Measurements from ENCODE around the gene NUP210.
"Not testable (repeated sequence)": the region's sequence is repeated elsewhere in the genome, so short reads cannot be mapped to it uniquely, and the experiment has no call there.

Gene NUP210

DNA sequence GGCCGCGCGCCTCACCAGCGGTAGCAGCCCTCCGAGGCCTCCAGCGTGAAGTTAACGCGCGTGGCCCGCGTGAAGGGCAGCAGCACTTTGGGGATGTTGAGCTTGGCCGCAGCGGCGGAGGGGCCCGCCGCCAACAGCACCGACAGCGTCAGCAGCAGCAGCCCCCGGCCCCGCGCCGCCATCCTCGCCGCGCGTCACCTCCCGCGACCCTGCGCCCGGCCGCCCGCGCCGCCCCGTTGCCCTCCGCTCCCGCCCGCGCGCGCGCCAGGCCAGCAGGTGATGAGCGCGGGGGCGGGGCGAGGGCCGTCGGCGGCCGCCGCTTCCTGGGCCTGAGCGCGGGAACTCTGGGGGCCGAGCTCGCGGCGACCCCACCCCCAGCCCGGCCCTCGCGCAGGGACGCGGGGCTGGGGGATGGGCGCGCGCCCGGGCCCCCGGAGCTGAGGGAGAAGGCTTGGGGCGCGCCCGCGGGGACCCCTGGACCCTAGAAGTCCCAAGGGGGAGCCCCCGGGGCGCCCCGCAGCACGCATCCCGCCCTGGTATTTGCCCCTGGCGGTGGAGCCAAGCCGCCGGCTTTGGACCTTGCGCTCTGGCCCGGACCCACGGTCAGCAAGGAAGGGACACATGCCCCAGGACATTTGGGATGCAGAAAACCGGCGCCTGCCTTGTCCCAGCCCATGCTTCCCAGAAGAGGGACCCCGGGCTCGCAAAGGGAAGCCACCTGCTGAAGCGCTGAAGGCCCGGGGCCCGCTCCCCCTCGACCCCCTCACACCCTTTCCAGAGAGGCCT, at the start of gene NUP210:
Gene NUP210, minus strand, starts transcription at position 278 of the 786 bp plus-strand sequence. Its CDS starts 96 bp downstream, at position 182.
- peak; percentile 35 to 71 for DNase-seq

DNA sequence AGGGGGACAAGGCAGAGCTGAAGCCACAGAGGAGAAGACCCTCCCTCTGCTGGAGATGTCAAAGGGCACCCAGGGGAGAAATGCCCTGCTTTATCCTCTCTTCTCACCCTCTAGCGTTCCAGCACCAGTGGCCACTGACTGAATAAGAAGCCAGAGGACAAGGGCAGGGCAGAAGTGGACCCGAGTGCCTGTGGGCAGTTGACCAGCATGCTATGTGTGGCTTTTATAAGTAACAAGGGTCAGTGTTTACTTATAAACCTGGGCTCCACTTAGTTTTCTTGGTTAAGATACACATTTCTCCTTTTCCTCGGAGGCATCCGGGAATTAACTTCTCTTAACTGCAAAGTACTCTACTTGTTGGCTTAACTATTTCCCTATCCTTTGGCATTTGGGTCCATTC, 46.7 kb upstream of the NUP210 start:
- DNase-seq: no peak

DNA sequence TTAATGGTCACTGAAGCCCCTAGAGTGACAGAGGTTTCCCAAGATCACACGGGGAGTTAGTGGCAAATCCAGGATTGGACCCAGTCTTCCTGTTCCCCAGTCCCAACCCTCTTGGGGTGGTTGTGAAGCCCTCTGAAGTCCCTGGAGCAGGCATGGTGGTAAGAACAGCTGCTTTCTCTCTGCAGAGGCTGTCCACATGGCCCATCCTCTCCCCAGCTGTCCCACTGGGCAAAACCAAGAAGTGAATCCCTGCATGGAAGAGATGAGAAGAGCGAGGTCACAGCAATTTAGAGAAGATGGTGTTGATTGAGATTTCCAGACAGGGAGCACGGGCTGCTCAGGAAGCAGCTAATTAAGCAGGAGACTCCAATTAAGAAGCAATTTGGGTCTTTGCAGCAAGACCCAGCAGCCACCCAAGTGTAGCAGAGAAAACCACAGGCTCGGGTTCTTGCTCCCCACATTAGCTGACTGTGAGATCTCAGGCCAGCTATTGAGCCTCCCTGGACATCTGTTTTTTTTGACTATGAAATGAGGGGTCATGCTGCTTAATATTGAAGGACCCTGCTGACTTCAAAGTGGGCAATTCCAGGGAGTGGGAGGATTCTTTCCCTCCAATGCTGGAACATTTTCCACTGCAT, 45.2 kb upstream of the NUP210 start:
- DNase-seq: no peak

DNA sequence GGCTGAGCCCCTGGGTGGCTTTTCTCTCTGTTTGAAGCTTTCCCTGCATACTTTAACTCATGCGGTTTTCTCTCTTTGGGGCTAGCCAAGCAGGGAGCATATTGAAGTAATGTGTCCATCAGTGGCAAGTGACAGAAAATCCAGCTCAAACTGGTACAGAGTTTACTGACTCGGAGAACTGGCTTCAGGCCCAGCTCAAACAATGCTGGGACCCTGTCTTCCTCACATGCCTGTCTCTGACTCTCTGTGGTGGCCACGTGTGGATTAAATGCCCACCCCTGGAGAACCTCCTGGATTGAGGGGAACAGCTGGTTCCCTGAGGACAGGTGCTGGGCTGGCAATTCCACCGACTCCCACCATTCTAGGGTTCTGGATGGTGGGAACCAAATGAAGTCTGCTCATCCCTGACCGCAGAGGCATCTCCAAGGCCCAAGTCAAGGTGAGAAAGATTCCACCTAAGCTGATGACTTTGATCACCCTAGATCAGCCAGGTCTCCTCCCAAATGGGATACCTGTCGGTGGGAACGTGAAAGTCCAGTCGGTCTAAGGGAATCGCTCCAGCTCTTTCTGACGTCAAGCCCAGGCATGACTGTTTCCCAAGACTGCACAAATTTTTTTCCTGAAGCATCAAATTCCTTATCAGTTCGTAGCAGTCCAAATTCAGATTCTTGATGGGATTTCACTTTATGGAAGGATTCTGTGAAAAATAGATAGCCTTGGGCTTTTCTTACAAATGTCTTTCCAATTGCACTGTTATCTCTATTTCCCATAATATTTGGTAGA, 43.7 kb upstream of the NUP210 start:
- no peak for DNase-seq

DNA sequence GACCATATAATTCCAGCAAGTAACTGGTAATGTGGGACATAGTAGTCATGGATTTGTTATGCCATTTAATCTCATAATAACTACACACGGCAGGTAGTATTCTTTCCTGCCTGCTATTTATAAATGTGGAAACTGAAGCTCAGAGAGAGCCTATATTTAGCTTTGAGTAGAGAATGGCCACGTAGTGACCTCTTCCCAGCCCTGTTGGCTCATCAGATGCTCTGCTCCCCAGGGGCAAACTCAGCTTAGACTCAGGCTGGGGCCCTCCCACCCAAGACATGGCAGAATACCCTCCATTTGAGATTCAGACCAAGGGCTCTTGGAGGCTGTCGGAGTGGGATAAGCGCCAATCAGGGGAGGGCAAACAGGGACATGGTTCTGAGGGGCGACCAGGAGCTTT, 42.7 kb upstream of the NUP210 start:
- DNase-seq: no peak

DNA sequence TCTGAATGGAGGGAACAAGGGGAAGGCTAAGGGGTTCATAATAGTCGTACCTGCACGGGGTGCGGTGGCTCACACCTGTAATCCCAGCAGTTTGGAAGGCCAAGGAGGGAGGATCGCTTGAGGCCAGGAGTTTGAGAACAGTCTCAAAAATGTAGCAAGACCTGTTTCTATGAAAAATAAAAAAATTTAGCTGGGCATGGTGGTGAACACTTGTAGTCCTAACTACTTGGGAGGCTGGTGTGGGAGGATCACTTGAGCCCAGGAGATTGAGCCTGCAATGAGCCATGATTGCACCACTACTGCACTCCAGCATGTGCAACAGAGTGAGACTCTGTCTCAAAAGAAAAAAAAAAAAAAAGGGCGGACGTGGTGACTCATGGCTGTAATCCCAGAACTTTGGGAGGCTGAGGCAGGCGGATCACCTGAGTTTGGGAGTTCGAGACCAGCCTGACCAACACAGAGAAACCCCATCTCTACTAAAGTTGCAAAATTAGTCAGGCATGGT, 42.1 kb upstream of the NUP210 start:
- no peak for DNase-seq

DNA sequence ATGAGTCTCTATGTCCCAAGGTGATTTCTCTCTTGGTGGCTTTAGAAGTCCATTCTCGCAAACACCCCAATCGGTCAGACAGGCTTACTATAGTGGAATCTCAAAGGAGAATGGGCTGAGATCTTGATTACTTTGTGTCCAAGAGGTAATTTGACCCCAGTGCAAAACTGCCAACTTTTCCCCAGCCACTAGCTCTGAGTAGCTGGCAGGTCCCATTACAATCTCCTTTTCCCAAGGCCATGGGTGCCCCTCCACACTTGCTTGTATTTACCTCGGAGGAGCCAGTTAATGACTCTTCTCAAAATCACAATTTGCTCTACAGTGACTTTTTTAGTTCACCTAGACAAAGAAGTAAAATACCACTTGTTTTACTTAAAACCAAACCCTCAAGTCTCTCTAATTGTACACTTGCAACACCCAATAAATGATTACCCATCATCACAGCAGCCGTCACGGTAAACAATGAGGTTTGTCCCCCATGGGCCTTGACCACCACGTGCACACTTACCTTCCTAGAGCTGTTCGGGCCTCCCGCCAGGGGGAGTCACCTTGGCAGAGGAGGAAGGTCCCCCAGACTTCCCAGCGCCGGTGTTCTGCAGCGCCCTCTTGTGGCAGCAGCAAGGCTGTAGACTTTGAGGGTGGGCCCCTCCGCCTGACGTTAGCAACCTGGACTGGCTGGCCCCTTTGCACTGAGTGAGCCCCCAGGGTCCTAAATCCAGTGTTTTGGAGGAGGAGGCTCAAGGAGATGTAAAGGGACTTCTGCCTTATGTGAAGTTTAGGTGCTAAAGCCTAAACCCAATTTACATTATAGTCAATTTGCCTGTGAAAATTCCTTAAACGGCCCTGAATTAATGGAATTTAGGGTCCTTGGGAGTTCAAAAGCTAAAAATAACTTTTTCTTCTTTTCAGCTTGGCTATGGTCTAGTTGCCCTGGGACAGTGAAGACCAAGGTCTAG, 41.3 kb upstream of the NUP210 start:
- peak; percentile 53 to 64 for DNase-seq

DNA sequence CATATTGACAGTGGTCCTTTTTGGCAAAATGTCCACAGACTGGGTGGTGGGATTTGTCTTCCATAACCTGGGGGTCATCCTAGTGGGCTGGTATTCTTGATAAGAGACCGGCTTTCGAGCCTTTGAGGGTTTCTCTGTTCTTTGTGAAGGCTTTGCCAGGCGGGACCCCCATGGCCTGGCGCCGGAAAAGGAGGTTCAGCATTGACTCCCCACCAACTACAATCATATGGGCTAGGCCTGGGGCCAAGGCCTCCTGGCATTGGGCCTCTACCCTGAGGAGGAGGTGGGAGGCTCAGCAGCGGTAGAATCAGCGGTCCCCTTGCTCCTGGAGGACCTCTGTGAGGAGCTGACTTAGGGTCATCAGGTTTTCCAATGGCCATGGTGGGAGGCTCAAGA, 40.2 kb upstream of the NUP210 start:
- DNase-seq: no peak

DNA sequence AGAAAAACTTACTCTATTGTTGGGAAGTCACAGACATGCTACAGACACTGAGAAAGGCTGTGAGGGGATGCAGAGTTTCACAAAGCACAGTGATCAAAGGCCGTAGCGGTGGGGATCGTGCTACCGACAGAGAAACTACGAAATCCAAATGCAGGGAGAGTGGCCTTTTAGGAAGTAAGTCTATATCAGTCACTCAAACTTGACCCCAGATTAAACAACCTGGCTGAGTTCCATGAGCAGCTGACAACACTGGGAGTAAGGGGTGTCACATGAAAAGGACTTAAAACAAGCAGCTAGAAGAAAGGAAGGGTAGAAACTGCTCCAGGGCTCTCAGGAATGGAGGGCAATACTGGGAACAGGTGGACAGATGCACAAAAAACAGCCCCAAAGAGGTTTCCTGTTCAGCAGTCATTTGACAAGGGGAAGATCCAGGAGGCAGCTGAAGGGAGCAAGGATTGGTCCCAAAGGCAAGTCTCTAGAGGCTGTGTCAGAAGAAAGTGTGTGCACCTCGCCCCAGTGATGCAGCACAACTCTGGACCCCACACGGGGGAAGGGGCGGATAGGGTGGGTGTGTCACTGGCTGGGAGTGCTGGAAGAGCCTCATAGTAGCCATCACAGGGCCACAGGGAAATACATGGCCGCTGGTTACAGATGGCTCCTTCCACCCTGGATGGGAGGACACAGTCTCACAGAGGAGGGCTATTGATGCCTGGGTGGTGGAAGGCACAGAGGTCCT, 39.7 kb upstream of the NUP210 start:
- no peak for DNase-seq

DNA sequence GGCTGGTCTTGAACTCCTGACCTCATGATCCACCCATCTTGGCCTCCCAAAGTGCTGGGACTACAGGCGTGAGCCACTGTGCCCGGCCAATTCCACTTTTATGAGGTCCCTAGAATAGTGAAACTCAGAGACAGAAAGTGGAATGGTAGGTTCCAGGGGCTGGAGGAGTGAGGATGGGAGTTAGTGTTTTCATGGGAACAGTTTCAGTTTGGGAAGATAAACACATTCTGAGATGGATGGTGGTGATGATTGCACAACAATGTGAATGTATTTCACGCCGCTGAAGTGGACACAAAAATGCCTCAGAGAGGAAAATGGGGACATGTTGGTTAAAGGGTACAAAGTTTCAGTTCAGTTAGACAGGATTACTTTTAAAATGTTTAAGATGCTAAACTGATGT, 37.5 kb upstream of the NUP210 start:
- DNase-seq: no peak

DNA sequence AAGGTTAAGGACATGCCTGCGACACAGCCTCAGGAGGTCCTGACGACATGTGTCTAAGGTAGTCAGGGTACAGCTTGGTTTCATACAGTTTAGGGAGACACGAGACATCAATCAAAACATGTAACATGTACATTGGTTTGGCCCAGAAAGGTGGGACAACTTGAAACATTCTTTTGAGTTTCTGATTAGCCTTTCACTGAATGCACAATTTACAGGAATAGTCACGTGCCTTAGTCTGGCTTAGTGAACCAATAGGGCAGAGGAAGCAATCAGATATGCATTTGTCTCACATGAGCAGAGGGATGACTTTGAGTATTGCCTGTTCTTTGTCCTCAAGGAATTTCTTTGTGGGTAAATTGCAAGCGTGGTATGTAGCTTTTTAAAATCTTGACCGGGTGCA, 35.5 kb upstream of the NUP210 start:
- no peak for DNase-seq

DNA sequence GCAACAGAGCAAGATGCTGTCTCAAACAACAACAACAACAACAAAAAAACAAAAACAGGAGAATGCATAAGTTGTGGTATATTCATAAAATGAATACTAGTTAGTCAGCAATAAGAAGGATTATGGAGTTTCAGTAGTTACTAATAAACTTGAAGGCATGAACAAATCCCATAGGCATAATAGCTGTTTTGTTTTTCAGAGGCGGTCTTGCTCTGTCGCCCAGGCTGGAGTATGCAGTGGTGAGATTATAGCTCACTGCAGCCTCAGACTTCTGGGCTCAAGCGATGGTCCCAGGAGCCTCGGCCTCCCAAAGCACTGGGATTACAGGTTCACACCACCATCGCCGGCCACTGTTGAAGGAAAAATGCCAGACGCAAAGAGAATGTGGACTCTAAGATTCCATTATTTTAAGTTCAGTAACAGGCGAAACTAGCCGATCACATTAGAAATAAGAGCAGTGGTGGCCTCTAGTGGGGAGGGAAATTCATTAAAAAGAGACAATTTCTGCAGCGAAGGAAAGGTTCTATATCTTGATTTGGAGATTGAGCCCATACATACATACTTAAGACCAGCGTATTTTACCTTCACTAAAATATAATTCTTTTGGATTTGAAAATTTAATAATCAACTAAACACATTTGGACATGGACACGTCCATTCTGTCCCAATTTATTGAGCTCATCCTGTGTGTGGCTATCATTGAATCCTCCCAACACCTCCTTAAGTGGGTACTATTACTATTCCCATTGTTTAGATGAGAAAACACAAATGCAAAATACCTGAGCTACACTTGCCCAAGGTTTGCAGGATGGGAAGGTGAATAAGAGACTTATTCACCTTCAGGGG, 32.6 kb upstream of the NUP210 start:
- DNase-seq: peak; percentile 8 to 25

DNA sequence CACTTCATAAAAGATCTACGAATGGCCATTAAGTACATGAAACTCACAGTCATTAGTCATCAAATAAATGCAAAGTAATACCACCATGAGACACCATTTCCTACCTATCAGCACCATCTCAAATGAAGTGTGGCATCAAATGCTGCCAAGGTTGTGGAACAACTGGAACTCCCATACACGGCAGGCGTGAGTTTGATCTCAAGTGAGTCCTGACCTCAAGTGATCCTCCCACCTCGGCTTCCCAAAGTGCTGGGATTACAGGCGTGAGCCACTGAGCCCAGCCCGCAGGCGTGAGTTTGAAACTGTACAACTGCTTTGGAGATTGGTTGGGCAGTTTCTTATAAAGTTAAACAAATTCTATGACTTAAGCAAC, 31.2 kb upstream of the NUP210 start:
- peak; percentile 10 to 44 for DNase-seq

DNA sequence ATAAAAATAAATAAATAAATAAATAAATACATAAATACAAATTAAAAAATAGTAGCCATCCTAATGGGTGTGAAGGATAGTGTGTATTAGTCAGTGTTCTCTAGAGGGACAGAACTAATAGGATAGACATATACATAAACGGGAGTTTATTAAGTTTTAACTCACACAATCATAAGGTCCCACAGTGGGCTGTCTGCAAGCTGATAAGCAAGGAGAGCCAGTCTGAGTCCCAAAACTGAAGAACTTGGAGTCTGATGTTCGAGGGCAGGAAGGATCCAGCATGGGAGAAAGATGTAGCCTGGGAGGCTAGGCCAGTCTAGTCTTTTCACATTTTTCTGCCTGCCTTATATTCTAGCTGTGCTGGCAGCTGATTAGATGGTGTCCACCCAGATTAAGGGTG, 22.8 kb upstream of the NUP210 start:
- not testable (repeated sequence) for DNase-seq

DNA sequence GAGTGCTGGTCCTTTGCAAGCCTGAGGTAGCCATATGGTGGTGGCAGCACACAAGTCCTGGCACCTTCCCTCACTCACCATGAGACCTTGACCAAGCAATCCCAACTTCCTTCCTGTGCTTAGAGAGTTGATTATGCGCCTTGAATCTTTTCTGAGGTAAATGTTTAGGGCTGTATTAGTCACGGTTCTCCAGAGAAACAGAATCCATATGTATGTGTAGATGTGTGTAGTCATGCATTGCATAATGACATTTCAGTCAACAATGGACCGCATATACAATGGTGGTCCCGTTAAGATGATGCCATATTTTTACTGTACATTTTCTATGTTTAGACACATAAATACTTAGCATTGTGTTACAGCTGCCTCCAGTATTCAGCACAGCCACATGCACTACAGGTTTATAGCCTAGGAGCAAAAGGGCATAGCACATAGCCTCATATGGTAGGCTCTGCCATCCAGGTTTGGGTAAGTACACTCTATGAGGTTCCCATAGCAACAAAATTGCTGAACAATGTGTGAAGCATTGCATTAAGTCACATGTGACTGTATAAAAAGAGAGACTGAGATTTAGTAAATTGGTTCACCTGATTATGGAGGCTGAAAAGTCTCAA, 20.2 kb upstream of the NUP210 start:
- DNase-seq: no peak

DNA sequence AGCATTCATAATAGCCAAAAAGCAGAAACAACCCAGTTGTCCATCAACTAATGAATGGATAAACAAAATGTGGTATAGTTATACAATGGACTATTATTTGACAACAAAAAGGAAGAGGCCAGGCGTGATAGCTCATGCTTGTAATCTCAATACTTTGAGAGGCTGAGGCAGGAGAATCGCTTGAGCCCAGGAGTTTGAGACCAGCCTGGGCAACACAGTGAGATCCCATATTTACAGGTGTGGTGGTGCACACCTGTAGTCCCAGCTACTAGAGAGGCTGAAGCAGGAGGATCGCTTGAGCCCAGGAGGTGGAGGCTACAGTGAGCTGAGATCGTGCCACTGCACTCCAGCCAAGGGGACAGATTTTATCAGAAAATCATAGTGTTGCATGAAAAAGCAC, 16.1 kb upstream of the NUP210 start:
- DNase-seq: not testable (repeated sequence)

DNA sequence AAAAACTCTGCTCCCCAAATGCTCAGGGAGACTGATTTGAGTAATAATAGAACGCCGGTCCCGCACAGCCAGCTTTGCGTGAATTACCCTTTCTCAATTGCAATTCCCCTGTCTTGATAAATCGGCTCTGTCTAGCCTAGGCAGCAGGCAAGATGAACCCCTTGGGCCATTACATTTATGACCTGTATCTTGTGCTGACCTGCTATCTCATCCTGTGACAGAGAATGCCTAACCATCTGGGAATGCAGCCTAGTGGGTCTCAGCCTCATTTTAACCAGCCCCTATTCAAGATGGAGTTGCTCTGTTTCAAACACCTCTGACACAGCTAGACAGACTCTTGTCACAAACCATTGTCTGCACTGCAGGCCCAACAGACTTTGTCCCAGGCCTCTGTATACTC, 13.8 kb upstream of the NUP210 start:
- DNase-seq: no peak

DNA sequence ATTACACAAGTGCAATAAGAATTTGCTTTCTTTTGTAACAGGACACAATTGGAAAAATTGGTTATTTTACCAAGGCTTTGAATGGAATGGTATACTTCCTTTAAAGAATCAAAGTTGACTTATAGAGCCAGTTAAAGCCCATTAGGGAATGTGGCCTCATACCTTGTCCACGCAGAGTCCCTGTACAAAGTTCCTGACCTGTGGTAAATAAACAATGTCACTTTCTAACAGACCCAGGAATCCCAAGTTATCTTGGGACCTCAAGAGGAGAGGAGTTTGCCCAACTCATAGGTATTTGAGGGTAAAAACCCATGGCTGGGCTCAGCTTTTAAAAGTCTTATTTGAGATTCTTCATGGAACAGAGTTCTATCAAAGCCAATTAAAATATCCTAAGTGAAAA, 12.0 kb upstream of the NUP210 start:
- DNase-seq: no peak

DNA sequence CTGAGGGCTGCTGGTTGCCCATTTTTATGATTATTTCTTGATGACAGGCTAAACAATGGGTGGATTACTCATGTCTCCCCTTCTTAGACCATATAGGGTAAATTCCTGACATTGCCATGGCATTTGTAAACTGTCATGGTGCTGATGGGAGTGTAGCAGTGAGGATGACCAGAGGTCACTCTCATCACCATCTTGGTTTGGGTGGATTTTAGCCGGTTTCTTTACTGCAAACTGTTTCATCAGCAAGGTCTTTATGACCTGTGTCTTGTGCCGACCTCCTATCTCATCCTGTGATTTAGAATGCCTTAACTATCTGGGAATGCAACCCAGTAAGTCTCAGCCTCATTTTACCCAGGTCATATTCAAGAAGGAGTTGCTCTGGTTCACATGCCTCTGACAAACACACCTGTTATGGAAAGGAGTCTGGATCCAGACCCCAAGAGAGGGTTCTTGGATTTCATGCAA, 10.3 kb upstream of the NUP210 start:
- DNase-seq: not testable (repeated sequence)

DNA sequence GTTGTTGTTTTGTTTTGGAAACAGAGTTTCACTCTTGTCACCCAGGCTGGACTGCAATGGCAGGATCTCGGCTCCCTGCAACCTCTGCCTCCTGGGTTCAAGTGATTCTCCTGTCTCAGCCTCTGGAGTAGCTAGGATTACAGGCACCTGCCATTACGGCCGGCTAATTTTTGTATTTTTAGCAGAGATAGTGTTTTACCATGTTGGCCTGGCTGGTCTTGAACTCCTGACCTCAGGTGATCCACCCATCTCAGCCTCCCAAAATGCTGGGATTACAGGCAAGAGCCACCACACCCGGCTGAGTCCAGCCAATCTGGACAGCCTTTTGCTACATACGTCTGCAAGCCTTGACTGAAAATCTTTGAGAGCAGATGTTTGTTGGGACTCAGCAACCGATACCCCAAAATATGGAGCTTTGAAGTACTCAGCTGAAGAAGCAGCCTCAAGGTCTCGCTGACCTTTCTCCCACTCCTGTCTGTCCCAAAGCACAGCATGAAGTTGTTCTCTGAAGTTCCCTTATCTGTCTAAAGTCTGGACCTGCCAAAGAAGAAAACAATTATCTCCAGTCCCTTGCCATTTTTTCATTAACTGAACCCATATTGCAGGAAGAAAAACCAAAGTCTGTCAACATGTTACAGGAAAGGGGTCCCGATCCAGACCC, 9.6 kb upstream of the NUP210 start:
- DNase-seq: no peak

All from stimulated activated CD4-positive, alpha-beta T cell treated with anti-CD3 and anti-CD28 coated beads, Interleukin-4, amount 100 ng/mL, for 4 hours (primary cell).